ENCODE measurements around the gene C18orf63. TPM values are rescaled to one million over a fixed set of nuclear protein-coding genes. Genes with fewer than 3 reads are reported as not detected.

Gene C18orf63
- total RNA-seq, 4 donors from 2014 or later = not detected

- H3K27me3 ChIP-seq = no peaks in the 10 kb centered on the region
- WGBS, 2 donors = 57 to 74% methylated on average over 16 of the region's 16 CpGs
- H3K27ac ChIP-seq = no peak overlapping the region
- TF ChIP-seq POLR2A (IDR thresholded peaks at IDR 0.05) (no peak), CTCF (IDR thresholded peaks at IDR 0.05) (no peak)
- H3K4me1 ChIP-seq = peaks cover 0 to 9% of the 10 kb centered on the region in 2 donors
- H3K9me3 ChIP-seq = no peaks in the 10 kb centered on the region
- no peaks in the 10 kb centered on the region for H3K36me3 ChIP-seq
- intact Hi-C loops (cut with DNase I) = no loop called here
- H3K4me3 ChIP-seq (replicated peaks in 1 of 3) = no peak overlapping the region
- DNase-seq = no peak
These were observed 80.8 kb downstream of the C18orf63 start for GRCh38 chr18:74396171-74397169.

- H3K4me3 ChIP-seq (replicated peaks in 1 of 3) = no peak overlapping the region
- no peak for DNase-seq
- WGBS, 2 donors = 91 to 93% methylated on average over 5 of the region's 7 CpGs
- H3K27me3 ChIP-seq = no peaks in the 10 kb centered on the region
- peaks cover 0 to 6% of the 10 kb centered on the region in 2 donors for H3K4me1 ChIP-seq
- no peak overlapping the region for H3K27ac ChIP-seq
- TF ChIP-seq CTCF (IDR thresholded peaks at IDR 0.05) (no peak), POLR2A (IDR thresholded peaks at IDR 0.05) (no peak)
- intact Hi-C loops (cut with DNase I) = no loop called here
- no peaks in the 10 kb centered on the region for H3K9me3 ChIP-seq
- H3K36me3 ChIP-seq = no peaks in the 10 kb centered on the region
These were observed 81.9 kb downstream of the C18orf63 start for GRCh38 chr18:74397572-74397971.

GRCh38 chr18:74399091-74399887, 83.7 kb downstream of the C18orf63 start:
- DNase-seq = no peak
- TF ChIP-seq POLR2A (IDR thresholded peaks at IDR 0.05) (no peak), CTCF (IDR thresholded peaks at IDR 0.05) (no peak)
- no peak overlapping the region for H3K27ac ChIP-seq
- no peak overlapping the region for H3K4me3 ChIP-seq (replicated peaks in 1 of 3)
- no peaks in the 10 kb centered on the region for H3K36me3 ChIP-seq
- 44 to 51% methylated on average over 14 of the region's 14 CpGs for WGBS, 2 donors
- intact Hi-C loops (cut with DNase I) = no loop called here
- H3K27me3 ChIP-seq = no peaks in the 10 kb centered on the region
- H3K9me3 ChIP-seq = no peaks in the 10 kb centered on the region
- no peaks in the 10 kb centered on the region for H3K4me1 ChIP-seq

- TF ChIP-seq CTCF (IDR thresholded peaks at IDR 0.05) (no peak), POLR2A (IDR thresholded peaks at IDR 0.05) (no peak)
- H3K36me3 ChIP-seq = no peaks in the 10 kb centered on the region
- no peaks in the 10 kb centered on the region for H3K9me3 ChIP-seq
- no peak overlapping the region for H3K27ac ChIP-seq
- H3K4me3 ChIP-seq (replicated peaks in 1 of 3) = no peak overlapping the region
- 75 to 87% methylated on average over 4 of the region's 4 CpGs for WGBS, 2 donors
- H3K27me3 ChIP-seq = no peaks in the 10 kb centered on the region
- intact Hi-C loops (cut with DNase I) = no loop called here
- DNase-seq = no peak
- no peaks in the 10 kb centered on the region for H3K4me1 ChIP-seq
These were observed 85.2 kb downstream of the C18orf63 start for GRCh38 chr18:74400813-74401212.
